Left kidney (tissue), 2 donors: ENCODE results near the gene RASSF4. TPM values are rescaled to one million over a fixed set of nuclear protein-coding genes. Genes with fewer than 3 reads are reported as not detected.

Source experiments
- DNase-seq: peaks from one replicate; pipeline ENCODE4 v3.0.0-alpha.2; 2013
- polyA plus RNA-seq: library from polyadenylated mRNA; unstranded; fragments of 120-200 nt; gene quantifications from one replicate; pipeline ENCODE4 v1.2.1, GENCODE V29; 2013; ENCODE audit not compliant: insufficient read length

RASSF4 gene
- polyA plus RNA-seq, 1 donor = 31.1 TPM

DNA sequence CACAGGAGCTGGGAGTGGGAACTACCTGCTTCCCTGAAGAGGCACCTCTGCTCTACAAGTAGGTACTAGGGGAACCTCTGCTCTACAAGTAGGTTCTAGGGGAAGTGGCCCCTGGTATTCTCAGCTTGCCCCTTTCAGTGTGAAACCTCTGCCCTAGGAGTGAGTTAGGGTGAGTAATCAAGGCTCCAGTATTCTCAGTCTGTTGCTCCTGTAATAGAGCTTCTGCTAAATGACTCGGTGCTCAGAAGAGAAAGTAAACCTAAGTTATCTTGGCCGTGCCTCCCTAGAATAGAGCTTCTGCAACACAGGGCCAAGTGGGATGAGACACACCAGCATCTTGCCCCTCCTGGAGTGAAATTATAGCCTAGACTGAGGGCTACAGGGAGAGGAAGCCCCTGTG is 13.4 kb upstream of the RASSF4 start:
- no peak for DNase-seq

DNA sequence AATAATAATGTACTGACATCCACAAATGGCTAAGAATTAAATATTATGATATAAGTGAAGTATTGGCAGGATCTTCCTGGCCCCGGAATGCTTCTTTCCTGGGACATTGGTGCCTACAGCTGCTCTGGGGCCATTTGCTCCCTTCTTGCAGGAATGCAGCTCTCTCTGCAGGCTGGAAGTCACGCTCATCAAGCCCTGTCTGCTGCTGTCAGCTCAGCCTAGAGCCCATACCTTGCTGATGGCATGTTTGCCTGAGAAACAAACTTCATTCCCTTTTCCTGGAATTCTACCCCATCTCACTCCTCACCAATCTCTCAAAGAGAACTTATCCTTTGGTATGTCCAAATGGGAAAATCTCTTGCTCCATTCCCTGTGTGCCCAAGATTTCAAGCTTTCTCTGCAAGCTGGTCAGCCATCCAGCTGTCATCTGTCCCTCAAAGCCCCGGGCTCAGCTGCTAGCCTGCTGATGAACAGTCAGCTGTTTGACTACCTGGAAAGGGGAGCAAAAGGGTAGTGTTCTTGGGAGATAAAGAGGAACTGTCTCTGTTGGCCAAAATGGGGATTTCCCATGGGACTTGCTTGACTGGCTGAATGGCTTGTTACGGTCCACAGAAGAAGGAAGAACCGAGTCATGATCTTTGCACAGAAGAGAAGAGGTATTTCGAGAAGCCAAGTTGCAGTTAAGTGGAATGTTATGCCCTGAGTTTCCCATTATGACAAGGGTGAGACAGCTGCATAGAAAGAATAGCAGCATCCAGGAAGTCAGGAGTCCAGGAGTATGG is 12.0 kb upstream of the RASSF4 start:
- DNase-seq = no peak

DNA sequence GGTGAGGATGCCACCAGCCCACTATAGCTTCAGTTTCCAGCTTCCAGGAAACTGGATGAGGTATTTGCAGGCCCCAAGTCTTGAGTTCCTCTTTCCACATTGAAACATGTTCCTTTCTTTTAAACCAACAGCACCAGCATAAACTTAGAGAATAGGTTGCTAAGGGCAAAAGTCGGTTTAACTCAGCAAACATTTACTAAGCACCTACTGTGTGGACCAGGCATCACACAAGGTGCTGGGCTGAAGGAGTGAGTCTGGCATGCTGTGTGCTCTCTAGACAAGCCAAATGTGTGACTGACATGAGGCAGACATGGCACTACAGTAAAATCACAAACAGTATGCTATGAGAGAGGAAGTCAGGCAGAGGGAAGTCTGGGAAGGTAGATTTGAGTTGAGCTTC is 11.0 kb upstream of the RASSF4 start:
- no peak for DNase-seq

DNA sequence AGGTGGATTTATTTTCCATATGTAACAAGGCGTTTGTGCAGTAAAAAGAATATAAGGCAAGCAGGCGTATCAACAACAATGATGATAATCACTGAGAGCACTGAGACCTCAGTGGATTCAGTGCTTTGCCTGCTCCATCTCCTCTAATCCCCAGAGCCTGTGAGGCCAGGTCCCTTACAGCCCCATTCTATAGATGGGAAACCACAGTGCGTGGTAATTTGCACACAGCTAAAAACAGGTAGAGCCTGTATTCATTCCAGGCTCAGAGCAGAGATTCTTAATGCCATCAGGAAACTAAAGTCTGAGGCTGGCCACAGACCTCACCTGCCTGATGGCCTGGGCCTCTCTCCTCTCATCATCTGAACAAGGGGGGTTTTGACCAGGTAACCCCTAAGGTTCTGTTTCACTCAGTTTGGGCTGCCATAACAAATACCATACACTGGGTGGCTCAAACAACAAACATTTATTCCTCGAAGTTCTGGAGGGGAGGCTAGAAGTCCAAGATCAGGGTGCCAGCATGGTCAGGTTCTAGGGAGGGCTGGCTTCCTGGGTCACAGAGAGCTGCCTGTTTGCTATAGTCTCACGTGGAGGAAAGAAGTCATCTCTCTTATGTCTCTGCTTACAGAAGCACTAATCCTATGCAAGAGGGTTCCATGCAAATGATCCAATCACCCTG is 10.3 kb upstream of the RASSF4 start:
- no peak for DNase-seq

DNA sequence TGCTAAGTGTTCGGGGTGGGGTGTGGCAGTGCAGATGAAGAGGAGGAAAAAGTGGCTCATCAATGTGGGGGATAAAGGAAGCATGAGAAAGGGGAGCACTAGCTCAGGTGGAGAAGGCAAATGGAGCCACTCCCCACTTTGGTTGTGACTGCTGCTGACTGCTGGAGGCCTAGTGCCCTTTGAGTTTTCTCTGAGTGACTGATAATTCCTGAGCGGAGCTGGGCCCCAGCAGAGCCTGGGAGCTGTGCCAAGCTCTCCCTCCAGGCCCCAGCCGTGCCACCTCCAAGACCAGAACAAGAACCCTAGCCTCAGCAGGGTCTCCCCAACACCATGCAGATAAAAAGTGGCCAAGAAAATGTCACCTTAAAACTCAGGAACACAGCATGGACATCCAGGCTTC is 9.7 kb upstream of the RASSF4 start:
- no peak for DNase-seq

DNA sequence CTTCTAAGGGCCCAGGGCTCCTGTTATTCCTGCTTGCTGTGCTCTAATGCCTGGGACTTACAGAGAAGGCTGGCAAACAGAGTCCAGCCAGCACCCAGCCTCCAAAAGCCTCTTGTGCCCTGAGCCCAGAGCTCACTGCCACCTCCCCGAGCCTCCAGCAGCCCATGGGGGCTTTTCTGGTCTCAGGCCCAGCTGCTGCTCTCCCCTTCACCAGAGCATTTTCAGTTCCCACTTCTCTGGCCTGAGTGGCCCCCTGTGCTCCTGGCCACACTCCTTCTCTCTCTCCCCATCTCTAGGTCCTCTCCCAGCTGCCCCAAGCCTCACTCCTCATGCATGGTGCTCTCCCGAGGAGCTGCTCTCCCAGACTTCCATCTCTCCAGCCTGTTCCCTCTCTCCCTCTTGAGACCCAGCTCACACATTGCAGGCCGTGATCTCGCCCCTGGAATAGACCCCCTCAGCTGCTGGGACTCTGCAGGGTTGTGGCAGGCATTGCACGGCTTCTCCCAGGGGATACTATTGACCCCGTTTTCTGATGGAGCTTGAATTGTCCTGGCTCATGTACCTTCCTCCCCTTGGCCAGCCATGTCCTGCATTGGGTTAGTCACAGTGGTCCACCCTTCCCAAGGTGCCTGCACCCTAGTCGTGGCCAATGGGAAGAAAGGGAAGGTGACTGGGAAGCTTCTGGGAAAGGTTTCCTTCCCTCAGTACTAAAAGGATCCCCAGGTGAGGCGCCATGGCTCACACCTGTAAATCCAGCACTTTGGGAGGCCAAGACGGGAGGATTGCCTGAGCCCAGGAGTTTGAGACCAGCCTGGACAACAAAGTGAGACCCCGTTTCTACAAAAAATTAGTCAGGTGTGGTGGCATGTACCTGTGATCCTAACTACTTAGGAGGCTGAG is 9.0 kb upstream of the RASSF4 start:
- DNase-seq = no peak

DNA sequence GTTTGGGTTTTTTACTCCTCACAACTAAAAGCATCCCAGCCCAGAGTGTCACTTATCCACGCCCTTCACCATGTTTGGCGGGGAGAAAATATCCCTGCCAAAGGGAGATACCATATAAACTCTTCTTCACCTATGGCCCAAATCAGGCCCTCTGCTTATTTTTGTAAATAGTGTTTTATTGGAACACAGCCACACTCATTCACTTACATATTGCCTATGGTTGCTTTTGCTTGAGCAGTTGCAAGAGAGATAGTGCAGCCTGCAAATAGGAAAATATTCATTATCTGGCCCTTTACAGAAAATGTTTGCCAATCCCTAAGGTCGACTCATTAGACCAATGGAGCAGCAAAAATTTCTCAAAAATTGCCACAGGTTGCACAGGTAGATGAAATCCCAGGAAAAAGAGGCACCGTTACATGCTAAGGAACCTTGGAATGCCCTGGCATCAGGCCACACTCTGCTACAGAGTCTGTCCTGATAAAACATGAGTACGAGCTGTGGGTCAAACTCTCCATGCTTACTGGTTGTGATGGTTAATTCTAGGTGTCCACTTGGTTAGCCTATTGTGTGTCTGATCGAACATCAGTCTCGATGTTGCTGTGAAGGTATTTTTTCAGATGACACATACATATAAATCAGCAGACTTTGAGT is 7.9 kb upstream of the RASSF4 start:
- DNase-seq = no peak

DNA sequence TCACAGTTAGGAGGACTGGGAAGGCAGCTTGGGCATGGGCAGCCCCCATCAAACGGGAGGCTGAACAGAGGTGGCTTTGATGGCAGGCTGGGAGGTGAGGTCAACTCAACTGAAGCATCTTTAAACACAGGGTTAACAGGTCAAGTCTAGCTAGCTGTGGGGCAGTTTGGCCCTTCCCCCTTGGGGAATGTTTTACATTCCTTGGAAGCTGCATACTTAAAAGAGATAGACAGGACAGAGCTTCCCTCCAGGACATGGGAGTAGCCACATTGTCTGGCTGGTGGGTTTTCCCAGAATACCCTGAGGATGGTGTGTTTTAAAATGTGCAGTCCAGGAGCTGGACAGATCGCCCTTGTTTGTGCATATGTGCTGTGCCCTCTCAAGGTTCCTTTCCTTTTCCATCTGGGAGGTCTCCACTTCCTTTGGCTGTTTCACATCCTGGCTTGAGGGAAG is 6.8 kb upstream of the RASSF4 start:
- no peak for DNase-seq

DNA sequence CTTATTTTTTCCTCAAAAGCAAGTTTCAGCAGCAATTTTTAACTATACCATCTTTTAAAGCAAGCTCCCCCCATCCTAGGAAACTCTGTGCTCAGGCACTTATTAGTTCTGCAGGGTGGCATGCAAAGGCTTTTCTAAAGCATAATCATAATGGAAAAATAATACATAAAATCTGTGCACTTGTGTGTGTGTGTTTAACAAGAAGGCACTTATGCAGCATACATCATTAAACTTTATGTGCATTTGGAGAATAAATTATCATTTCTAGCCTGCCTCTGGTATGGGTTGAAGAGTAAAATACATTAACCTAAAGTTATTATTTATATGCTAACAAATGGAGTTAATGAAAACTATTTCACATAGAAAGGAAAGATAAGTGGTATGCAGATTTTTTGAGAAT is 5.6 kb upstream of the RASSF4 start:
- no peak for DNase-seq

DNA sequence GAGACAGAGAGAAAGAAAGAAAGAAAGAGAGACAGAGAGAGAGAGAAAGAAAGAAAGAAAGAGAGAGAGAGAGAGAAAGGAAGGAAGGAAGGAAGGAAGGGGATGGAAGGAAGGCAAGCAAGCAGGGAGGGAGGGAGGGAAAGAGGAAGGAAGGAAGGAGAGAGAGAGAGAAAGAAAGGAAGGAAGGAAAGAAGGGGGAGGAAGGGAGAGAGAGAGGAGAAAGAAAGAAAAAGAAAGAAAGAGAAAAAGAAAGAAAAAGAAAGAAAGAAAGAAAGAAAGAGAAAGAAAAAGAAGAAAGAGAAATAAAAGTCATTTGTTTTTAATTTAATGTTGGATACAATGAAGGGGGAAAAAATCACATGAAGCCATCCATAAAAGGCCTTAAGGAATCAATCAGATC is 4.6 kb upstream of the RASSF4 start:
- DNase-seq = no peak

DNA sequence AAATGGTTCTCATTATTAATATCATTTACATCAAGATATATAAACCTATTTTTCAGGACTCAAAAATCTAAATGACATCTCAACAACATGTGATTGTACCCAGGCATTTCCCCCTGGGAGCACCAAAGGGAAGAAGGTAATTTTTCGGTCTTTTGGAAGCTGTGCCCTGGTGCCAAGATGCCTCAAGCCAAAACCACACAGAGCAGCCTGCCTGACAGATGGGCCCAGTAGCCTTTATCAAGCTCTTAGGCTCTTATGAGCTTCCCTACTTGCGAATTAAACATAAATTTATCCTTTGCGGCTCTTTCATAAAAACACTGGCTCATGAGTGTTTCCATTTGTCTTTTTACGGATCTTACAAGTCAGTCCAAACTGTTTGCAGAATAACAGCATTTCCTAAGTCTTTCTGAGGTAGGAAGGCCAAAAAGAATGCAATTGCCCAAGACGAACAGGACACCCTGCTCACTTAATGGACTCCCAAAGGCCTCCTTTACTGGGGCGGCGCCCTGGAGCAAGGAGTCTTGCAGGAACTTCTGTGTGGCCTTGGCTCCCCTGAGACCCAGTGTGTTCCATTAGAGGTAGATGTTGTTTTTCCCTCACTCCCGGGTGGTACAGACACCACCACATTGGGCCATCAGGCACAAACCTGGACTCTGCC is 4.1 kb upstream of the RASSF4 start:
- DNase-seq = no peak

DNA sequence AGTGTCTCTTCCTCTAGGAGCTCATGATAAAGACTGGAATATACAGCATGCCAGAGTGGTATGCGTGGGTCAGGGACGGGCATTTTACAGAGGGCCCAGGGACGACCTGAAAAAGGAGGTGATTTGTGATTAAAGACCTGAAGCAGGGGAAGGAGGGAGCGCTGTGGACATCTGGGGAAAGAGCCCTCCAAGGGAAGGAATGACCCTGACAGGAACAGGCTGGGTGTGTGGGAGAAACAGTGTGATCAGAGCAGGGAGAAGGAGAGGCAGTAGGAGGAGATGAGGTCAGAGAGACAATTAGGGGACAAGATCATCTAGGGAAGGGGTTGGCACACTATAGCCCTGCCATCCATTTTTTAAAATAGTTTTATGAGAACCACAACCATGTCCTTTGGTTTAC is 3.4 kb upstream of the RASSF4 start:
- DNase-seq = no peak

DNA sequence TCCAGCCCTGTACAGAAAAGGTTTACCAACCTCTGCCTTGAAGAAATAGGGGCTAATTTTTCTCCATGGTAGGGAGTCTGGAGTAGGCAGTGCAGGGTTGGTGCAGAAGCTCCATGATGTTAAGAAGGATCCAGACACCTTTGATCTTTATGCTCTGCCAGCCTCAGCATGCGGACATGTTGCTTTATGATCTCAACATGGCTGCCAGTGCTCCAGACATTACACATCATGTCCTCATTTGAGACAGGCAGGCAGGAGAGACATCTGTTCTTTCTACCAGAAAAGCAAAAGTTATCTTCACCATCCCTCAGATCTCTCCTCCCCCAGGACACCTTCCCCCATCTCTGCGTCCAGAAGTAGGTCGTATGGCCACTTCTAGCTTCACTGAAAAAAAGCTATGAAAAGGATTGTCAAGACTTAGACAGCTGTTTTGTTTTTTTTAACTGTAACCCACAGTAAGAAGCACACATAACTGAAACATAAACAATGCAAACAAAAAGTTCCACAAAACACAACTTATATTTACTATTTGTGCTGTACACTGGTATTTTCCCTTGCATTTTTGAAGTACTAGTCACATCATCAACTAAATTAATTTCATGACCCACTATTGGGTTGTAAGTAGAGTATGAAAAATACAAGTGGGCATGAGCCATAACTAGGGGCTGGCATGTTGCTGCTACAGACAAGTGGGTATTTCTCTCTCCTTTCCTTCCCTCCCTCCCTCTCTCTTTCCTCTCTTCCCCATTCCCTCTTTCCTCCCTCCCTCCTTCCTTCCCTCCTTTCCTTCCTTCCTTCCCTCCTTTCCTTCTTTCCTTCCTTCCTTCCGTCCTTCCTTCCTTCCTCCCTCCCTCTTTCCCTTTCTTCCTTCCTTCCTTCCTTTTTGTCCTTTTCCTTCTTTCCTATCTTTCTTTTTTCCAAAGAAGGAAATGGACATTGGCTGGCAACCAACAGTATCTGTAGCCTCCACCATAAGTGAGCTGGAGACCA is 2.6 kb upstream of the RASSF4 start:
- DNase-seq = no peak

DNA sequence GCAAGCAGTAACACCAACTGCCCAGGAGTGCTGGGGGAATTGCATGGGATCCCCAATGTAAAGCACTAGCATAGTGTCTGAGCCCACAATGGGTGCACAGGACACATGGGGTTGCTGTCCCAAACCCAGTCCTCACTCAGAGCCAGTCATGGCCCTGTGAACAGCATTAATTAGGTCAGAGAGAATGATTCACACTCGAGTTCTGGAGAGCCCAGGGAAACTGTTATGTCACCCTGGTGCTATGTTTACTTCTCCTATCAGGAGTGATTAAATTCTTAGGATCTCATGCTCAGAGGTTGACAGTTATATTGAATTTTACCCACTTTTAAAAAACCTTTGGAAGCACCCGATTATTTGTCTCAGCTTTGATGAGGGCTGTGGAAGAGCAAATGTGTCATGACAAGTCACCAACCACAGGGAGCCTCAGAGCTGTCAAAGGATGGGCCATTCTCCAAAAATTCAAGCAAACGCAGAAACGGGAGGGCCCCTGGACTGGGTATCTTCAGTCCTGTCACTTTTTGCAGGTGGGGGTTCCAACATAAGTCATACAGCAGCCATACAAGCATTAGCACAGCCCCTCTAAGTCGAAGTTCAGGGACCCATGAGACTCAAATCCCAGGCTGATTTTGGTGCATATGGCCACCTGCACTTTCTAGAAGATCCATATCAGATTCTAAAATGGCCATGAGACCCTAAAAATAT is 1.3 kb upstream of the RASSF4 start:
- no peak for DNase-seq

DNA sequence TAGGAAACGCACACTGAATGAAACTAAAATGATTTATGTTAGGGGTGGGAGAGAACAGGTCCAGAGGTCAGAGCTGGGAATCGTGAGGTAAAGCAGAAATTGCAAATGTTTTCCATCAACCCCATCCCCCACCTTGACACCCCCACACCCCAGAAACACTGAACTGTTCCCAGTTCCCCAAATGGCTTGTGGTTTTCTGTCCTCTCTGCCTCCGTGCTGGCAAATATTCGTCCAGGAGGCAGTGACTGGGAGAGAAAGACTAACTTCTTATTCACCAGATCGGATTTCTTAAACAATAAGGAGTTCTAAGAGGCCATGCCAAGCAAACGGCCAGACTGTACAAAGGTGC is 730 bp upstream of the RASSF4 start:
- no peak for DNase-seq

DNA sequence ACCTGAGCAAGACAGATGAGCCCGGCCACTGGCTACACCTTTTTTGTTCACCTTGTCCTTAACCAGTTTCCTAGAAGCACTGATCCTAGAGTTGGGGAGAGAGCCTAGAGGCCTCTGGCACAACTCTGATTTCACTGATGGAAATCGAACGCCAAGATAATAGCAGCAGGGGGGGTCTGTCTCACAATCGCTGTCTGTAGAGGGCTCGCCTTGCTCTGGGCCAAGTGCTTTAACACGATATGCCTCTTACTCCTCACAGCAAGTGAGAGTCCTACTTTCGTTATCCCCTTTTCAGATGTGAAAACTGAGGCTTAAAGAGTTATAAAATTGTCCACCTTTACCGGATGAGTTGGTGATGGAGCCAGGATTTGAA is 472 bp downstream of the RASSF4 start:
- no peak for DNase-seq

DNA sequence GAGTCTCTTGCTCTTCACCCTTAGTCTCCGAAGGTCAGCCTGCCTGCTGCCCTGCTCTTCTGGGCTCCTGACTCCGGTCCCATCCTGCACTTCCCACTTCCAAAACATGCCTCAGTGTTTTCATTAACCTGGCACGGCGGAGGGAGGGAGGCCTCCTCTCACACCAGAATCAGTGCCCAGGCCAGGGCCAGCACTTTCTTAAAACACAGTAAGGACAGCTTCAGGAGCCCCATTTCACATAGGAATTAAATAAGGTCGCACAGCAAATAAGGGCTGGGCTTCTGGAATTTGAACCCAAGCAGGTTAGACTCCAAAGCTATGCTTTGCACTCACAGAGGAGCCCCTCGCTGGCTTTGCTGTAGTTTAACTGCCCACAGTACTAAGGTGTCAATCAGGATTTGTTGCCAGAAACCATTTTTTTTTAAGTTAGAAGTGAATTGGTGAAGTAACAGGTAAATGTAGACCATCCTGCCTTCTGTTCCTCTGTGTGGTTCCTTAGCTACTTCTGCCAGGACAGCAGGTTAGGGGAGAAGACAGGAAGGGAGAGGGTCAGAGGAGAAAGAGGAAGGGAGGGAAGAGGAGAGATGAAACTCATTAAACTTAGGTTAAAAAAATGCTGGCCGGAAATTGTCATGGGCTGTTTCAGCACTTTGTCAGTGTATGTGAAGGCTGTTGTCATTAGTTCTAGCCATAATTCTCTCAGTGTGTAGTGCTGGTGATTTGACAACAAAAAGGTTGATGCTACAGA is 1.1 kb downstream of the RASSF4 start:
- DNase-seq = no peak

DNA sequence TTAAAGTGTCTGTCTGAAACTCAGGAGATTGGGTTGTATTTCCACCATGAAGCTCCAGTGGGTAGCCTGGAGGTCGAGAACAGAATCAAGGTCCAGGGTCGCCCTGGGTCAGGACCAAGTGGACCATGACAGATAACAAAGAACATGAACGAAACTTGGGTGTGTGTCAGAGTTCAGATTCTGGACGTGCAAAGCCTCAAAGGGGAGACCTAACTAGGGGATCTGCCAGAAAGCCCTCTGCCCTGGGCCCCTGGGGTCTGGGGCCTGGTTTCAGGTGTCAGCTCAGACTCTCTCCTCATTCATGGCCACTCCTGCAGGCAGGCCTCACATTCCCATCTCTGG is 1.6 kb downstream of the RASSF4 start:
- no peak for DNase-seq
